Inflammatory macrophage treated with lipopolysaccharide for 4 hours (primary cell): Measurements from ENCODE around the gene LTA.

Experiments
- DNase-seq: peaks from one replicate; pipeline ENCODE4 v3.0.0-alpha.2; 2020

Gene LTA, protein sequence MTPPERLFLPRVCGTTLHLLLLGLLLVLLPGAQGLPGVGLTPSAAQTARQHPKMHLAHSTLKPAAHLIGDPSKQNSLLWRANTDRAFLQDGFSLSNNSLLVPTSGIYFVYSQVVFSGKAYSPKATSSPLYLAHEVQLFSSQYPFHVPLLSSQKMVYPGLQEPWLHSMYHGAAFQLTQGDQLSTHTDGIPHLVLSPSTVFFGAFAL

GRCh38 chr6:31572041-31572911 is at the start of gene LTA:
Gene LTA (plus strand): TSS chr6:31572289. CDS start chr6:31572743, 454 bp downstream.
- DNase-seq: no peak

- no peak for DNase-seq
These were observed 46.5 kb upstream of the LTA start for GRCh38 chr6:31525553-31525931.

DNA sequence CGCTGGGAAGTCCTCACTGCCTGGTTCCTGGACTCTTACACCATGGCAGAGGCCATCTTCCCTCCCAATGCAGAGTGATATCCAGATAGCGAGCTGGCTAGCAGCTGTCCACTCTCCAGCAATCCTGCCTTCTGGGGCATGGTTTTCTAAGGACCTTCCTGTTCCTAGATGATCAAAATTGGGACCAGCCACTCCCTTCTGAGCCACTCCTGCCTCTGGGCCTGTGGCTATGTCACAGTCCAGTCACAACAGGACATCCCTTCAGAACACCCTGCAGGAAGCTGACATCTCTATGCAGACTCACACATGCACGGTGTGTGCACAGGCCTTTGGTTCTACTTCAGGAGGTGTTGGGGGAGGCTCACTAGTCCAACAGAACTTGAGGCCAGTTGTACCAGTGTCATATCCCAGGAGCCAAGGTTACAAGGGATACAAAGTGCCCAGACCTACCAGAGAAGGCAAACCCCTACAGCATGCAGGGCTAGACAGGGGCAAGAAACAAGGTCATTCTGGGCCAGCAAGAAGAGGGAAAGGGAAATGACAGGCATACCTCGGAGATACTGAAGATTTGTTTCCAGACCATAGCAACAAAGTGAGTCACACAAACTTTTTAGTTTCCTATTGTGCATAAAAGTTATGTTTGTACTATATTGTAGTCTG is 46.0 kb upstream of the LTA start:
- no peak for DNase-seq

GRCh38 chr6:31528307-31528777 is 43.7 kb upstream of the LTA start:
- DNase-seq: no peak

- DNase-seq: no peak
These were observed 43.2 kb upstream of the LTA start, which contains the start of gene MCCD1 for GRCh38 chr6:31528821-31529328. Gene MCCD1 (plus strand): TSS chr6:31528962. CDS start chr6:31529015, 53 bp downstream.

DNA sequence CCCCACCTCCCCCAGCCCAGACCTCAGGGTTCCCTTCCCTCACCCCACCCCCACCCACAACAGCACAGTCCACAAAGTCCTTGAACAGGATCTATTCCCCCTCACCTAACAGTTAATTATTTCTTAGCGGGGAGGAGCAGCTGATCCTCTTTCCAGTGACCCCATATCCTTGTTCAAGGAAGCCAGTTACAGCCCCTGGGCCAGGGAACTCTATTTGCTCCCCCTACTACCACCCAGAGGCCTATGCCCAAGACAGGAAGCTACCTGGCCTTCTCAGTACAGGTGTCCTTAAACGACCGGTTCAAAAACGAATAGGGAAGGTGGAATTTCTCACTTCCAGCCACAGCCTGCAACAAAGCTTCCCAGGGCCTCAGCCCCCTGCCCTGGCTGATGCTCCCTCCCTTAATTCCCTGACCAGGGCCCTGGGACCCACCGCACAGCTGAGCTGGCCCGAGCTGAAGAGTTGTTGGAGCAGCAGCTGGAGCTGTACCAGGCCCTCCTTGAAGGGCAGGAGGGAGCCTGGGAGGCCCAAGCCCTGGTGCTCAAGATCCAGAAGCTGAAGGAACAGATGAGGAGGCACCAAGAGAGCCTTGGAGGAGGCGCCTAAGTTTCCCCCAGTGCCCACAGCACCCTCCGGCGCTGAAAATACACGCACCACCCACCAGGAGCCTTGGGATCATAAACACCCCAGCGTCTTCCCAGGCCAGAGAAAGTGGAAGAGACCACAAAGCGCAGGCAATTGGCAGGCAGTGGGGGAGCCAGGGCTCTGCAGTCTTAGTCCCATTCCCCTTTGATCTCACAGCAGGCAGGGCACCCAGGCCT is 42.5 kb upstream of the LTA start:
- DNase-seq: no peak

DNA sequence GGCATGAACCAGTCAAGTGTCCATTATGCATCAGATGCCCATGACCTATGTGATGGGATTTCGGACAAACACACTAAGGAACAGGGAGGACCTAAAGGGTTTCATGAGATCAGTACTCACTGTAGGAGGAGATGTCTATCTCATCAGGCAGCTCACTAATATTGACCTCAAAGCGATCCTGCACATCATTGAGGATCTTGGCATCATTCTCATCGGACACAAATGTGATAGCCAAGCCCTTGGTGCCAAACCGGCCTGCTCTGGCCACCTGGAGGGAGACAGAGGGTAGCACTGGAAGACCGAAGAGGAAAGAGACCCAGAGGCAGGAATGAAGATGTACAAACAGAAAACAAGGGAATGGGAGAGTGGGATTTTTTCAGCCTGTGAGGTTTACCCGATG is 41.4 kb upstream of the LTA start:
- DNase-seq: no peak

GRCh38 chr6:31531162-31531561 is 40.9 kb upstream of the LTA start:
- no peak for DNase-seq

- no peak for DNase-seq
These were observed 40.1 kb upstream of the LTA start for GRCh38 chr6:31531771-31532643.

DNA sequence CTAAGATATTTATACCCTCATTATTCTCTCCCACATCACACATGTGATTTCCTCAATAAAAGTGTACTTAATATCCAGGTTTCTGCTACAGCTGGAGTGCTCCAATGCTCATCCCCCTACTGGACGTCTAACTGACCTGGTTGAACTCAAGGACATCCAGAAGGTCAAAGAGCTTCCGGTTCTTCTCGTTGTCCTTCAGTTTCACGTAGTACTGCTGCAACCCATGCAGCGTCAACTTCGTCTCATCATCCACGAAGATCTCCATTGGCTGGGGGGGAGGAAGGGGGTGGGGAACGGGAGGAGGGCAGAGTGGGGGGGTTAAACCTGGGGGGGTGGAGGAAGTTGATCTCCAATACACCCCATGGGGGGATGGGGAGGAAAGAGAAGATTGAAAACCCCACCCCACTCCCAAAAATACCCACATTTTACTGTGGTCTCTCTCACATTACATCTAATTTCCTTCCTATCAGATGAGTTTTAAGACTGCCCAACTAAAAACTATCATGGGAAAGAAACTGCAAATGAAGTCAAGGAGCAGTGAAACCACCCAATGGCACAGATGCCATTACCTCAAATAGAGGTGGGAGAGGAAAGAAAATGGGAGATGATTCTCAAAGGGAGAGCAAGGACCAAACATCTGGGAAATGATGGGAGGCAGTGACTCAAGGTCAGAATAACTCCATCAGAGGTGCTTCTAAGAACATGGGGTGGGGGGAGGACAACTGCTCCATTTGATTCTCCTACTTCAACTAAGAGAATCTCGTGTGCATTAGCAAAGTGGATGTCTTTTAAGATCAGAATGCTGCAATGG is 39.2 kb upstream of the LTA start:
- DNase-seq: no peak

- DNase-seq: no peak
These were observed 38.6 kb upstream of the LTA start for GRCh38 chr6:31533455-31533841.

GRCh38 chr6:31534011-31534410 is 38.1 kb upstream of the LTA start:
- DNase-seq: no peak

GRCh38 chr6:31534521-31535040 is 37.5 kb upstream of the LTA start:
- no peak for DNase-seq

GRCh38 chr6:31535538-31536324 is 36.4 kb upstream of the LTA start:
- DNase-seq: no peak

DNA sequence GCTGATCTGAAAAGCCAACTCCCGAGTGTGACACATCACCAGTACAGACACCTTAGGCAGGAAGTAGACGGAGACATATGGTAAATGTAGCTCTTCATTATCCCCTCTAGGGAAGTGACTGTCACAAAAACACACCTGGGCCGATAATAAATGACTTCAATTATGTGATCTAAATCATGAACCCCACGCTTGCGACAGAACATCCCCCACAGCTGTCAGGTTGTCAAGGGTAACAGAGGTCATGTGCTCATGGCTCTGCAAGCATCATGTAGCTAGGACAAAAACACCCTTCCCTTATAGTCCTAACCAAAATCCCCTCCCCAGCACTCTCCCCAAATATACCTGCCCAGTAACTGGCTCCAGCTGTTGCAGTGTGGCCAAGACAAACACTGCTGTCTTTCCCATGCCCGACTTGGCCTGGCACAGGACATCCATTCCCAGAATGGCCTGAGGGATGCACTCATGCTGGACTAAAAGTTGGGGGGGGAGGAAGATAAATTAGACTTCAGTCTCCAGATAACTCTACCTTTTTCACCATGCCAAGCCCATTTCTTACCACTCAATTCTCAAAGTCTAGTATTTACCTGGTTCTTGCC is 33.2 kb upstream of the LTA start:
- no peak for DNase-seq

DNA sequence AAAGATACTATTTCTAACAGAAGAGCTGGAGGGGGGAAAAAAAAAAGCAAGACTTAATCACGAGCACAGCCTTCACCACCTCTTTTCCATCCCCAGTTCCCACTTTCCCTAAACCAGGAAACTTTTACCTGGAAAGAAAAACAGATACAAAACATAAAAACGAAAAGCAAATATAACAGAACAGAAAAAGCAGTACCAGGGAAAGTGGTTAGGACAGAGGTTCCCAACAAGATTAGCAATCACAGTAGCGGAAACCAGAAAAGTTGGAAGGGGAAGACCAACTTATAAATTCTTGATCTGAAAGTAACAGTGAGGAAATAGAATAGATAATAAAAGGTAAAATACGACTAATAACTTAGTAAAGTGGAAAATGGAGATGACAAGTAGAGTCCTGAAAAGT is 31.4 kb upstream of the LTA start:
- DNase-seq: no peak

DNA sequence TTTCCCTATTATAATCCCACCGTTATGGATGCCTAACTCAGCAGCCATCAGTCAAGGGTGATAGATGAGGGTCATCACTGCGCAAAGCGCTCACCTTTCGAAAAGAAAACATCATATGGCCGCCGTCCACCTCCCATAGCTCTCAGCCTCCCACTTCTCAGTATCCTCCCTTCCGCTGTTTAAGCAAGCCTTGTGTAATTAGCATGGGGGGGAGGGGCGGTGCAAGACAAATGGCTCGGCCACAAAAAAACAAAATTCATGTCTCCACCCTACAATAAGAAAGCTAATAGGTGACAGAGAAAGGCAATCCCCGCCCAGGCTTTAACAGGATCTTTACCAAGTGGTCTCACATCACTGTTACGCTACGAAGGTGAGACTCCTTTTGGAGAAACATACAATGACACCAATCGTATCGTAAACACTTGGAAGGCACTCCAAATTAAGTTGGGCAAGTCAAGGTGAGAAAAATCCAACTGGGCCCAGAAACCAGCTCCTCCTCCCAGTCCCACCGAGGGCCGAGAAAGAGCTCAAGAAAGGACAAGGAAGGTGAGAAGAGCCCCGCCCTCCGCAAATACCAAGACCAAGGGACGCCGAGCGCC is 30.9 kb upstream of the LTA start:
- peak; percentile 68 for DNase-seq

DNA sequence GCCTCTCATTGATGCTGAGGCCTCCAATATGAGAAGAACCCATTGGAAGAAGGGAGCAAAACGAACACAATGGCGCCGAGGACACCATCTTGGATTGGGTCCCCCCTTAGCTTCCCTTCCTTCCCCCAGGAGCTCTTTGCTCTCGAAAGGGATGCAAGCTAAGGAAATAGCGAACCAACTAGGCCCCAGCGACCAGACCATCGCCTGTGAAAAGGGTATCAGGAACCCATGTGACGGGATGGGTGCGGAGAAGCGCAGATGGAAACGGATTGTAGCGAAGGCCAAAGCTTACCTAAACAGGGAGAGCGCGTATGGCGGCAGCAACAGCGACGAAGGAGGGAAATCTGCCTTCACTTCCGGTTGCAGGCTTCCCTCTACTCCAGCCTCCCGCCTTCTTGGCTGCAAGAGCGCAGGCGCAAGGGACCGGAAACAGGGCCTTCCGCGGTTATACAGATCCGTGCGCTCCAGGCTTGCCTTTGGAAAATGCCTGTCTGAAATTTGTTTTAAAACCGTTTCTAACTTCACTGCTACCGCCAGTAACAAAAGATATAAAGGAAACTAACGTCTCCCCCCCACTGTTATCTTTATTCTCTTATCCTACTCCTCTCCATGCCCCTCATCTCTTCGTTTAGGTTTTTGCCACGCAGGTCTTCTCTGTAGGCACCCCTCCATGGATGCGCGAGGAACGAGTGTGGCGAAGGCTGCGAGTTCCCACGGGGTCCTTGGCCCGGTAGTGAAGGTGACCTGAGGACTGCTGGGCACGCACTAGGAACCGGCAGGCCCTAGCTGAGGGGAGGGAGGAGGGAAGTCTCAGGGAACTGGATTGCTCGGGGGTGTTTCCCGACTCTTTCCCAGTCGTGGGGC is 30.2 kb upstream of the LTA start, which contains the start of gene DDX39B:
TSS of gene DDX39B (minus strand) at position 346 of the 864 bp plus-strand sequence. CDS start 1,471 bp downstream, outside the sequence.
- peak; percentile 98 for DNase-seq
